Suppressor macrophage treated with lipopolysaccharide for 1 hour (primary cell): ENCODE results near the gene PRKCA.
"Not testable (repeated sequence)": the region's sequence is repeated elsewhere in the genome, so short reads cannot be mapped to it uniquely, and the experiment has no call there.

Experiments used
- DNase-seq, 3 donors: peaks; one replicate each; pipeline ENCODE4 v3.0.0-alpha.2; 2020 to 2022

PRKCA gene

GRCh38 chr17:66468241-66469087 lies 166.1 kb downstream of the PRKCA start:
- DNase-seq: peak; percentile 83 to 93 (median 88)

GRCh38 chr17:66469088-66469442 lies 166.7 kb downstream of the PRKCA start:
- DNase-seq: no peak

- DNase-seq: no peak
Measured at GRCh38 chr17:66469461-66469860, 167.0 kb downstream of the PRKCA start.

GRCh38 chr17:66469890-66470289 lies 167.5 kb downstream of the PRKCA start:
- peak in 2 of 3 donors; percentile 43 to 65 for DNase-seq

- DNase-seq: no peak
Measured at GRCh38 chr17:66472123-66472522, 169.7 kb downstream of the PRKCA start.

GRCh38 chr17:66474258-66474657 lies 171.8 kb downstream of the PRKCA start:
- DNase-seq: no peak

- no peak for DNase-seq
Measured at GRCh38 chr17:66474806-66475497, 172.5 kb downstream of the PRKCA start.

- DNase-seq: no peak
Measured at GRCh38 chr17:66476014-66476413, 173.6 kb downstream of the PRKCA start.

GRCh38 chr17:66477615-66478283 lies 175.3 kb downstream of the PRKCA start:
- DNase-seq: no peak

GRCh38 chr17:66479230-66479889 lies 176.9 kb downstream of the PRKCA start:
- DNase-seq: not testable (repeated sequence)

GRCh38 chr17:66480243-66480642 lies 177.8 kb downstream of the PRKCA start:
- no peak for DNase-seq

- DNase-seq: no peak
Measured at GRCh38 chr17:66480802-66481201, 178.4 kb downstream of the PRKCA start.

GRCh38 chr17:66481271-66481670 lies 178.9 kb downstream of the PRKCA start:
- DNase-seq: peak; percentile 37 to 47 (median 40)

- DNase-seq: peak in 2 of 3 donors; percentile 28 to 31
Measured at GRCh38 chr17:66483906-66484305, 181.5 kb downstream of the PRKCA start.

- DNase-seq: no peak
Measured at GRCh38 chr17:66485309-66485947, 183.0 kb downstream of the PRKCA start.

- DNase-seq: no peak
Measured at GRCh38 chr17:66487121-66487520, 184.7 kb downstream of the PRKCA start.

GRCh38 chr17:66487981-66488468 lies 185.6 kb downstream of the PRKCA start:
- no peak for DNase-seq

GRCh38 chr17:66488864-66489263 lies 186.5 kb downstream of the PRKCA start:
- no peak for DNase-seq

- DNase-seq: not testable (repeated sequence)
Measured at GRCh38 chr17:66489576-66489975, 187.2 kb downstream of the PRKCA start.

- DNase-seq: no peak
Measured at GRCh38 chr17:66491213-66491612, 188.8 kb downstream of the PRKCA start.

- DNase-seq: no peak
Measured at GRCh38 chr17:66491665-66492064, 189.3 kb downstream of the PRKCA start.

GRCh38 chr17:66492080-66492479 lies 189.7 kb downstream of the PRKCA start:
- DNase-seq: no peak
